Bronchial epithelial cell (primary cell): ENCODE data around the gene AGMAT. TPM values are rescaled to one million over a fixed set of nuclear protein-coding genes. Genes with fewer than 3 reads are reported as not detected.
A peak's percentile ranks its signal among the peaks of the same experiment; 100 is the strongest.

Experiments used
- DNase-seq: peaks from one replicate; pipeline ENCODE4 v3.0.0-alpha.2; 2010; ENCODE audit warnings: low read depth
- FAIRE-seq: peaks from 2 replicates; lab custom pipeline; 2011; peaks lifted over from hg19 to GRCh38; lab: Jason Lieb, UNC
- H3K27me3 ChIP-seq: 2 replicates; pipeline ENCODE4 v1.5.1; 2011; ENCODE audit warnings: low read length; ENCODE audit not compliant: control insufficient read depth, insufficient read depth
- H3K36me3 ChIP-seq: 2 replicates; pipeline ENCODE4 v1.5.1; 2011; ENCODE audit warnings: low read length; ENCODE audit not compliant: control insufficient read depth, insufficient read depth
- H3K4me3 ChIP-seq: 2 replicates; pipeline ENCODE4 v1.5.1; 2011; ENCODE audit warnings: mild to moderate bottlenecking, low read depth, low read length, control low read depth
- CTCF ChIP-seq: IDR thresholded peaks from 2 replicates; pipeline ENCODE4 v1.5.1; 2011; ENCODE audit warnings: mild to moderate bottlenecking, moderate library complexity, low read length, control low read depth, inconsistent platforms; ENCODE audit not compliant: insufficient read depth, severe bottlenecking
- total RNA-seq: library from RNA; depleted of rRNA; stranded (reverse); fragments of >200 nt; gene quantifications from 2 replicates; pipeline ENCODE4 v1.2.1, GENCODE V29; 2014

Gene AGMAT
- total RNA-seq, 1 donor from 2014 or later: 1.6 TPM

GRCh38 chr1:15557594-15557993 lies 27.3 kb downstream of the AGMAT start:
- FAIRE-seq: no peak

GRCh38 chr1:15557008-15557407 lies 27.8 kb downstream of the AGMAT start:
- TF ChIP-seq CTCF: no peak
- Histone ChIP-seq H3K36me3 (peaks cover 5% of the 10 kb centered on the region), H3K27me3 (no peaks in the 10 kb centered on the region), H3K4me3 (no peak overlapping the region)
- DNase-seq (no peak), FAIRE-seq (no peak)

More at GRCh38 chr1:15557594-15557993, 27.3 kb downstream of the AGMAT start:
- TF ChIP-seq CTCF: no peak
- no peak overlapping the region for H3K4me3 ChIP-seq
- no peaks in the 10 kb centered on the region for H3K27me3 ChIP-seq
- peaks cover 7% of the 10 kb centered on the region for H3K36me3 ChIP-seq
- DNase-seq: peak; percentile 33

GRCh38 chr1:15550573-15550972 lies 34.3 kb downstream of the AGMAT start:
- H3K36me3 ChIP-seq: peaks cover 5% of the 10 kb centered on the region
- H3K27me3 ChIP-seq: no peaks in the 10 kb centered on the region
- no peak for DNase-seq
- no peak overlapping the region for H3K4me3 ChIP-seq
- FAIRE-seq: no peak
- TF ChIP-seq CTCF: no peak

- Histone ChIP-seq H3K4me3 (no peak overlapping the region), H3K36me3 (peaks cover 8% of the 10 kb centered on the region), H3K27me3 (no peaks in the 10 kb centered on the region)
- FAIRE-seq (no peak), DNase-seq (no peak)
- no peak for TF ChIP-seq CTCF
Measured at GRCh38 chr1:15546641-15547040, 38.2 kb downstream of the AGMAT start.

- DNase-seq (no peak), FAIRE-seq (no peak)
- no peak for TF ChIP-seq CTCF
- Histone ChIP-seq H3K27me3 (no peaks in the 10 kb centered on the region), H3K4me3 (no peak overlapping the region), H3K36me3 (peaks cover 13% of the 10 kb centered on the region)
Measured at GRCh38 chr1:15543589-15544568, 41.0 kb downstream of the AGMAT start.
